ENCODE results near the gene TBX10.
A peak's percentile ranks its signal among the peaks of the same experiment; 100 is the strongest.
"Not testable (repeated sequence)": the region's sequence is repeated elsewhere in the genome, so short reads cannot be mapped to it uniquely, and the experiment has no call there.

TBX10 gene

DNA sequence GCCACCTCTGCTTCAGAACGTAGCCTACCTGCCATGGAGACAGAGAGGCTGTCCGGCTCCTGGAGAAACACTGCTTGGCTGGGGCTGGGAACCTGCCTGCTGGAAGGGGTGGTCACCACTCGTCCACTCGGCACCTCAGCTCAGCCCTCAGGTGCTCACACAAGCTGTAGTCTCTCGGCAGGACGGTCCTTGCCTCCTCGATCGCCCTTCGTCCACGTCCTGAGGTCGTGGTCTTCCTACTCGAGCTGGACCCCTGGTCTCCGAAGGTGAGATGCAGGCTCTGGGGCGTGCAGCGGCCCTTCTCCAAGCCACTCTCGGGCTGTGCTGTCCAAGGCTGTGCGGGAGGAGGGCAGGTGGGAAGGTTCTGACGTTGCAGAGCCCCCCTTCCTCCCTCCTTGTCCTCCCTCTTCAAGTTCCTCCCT, at the start of gene TBX10:
Gene TBX10 (minus strand): TSS at position 326 of the 422 bp plus-strand sequence. CDS start 291 bp downstream, at position 35.
- Histone ChIP-seq H3K36me3 (ENCODE audit: insufficient read depth, insufficient read length, low read length) (no peaks in the 10 kb centered on the region), H3K9ac (ENCODE audit: insufficient read length, low read depth) (peak within 1 kb of the TSS; percentile 37), H3K4me1 (ENCODE audit: insufficient read depth, insufficient read length) (peaks cover 10% of the 10 kb centered on the region), H3K4me3 (ENCODE audit: insufficient read length, low read depth) (no peak within 1 kb of the TSS), H3K27me3 (ENCODE audit: insufficient read depth, insufficient read length) (peaks cover 43% of the 10 kb centered on the region), H3K9me3 (ENCODE audit: insufficient read depth, low read length) (peaks cover 15% of the 10 kb centered on the region; the same call in 1 of the 2 replicates)
- TF ChIP-seq ZNF274 (IDR thresholded peaks at IDR 0.05; ENCODE audit: low read depth, low read length): no peak
- TF ChIP-seq YY1 (IDR thresholded peaks at IDR 0.05; ENCODE audit: insufficient read depth, insufficient read length): no peak
- TF ChIP-seq SUZ12 (IDR thresholded peaks at IDR 0.05; ENCODE audit: extremely low read depth, insufficient read depth, insufficient read length): no peak
- DNase-seq (ENCODE audit: low read depth, low spot score): no peak

DNA sequence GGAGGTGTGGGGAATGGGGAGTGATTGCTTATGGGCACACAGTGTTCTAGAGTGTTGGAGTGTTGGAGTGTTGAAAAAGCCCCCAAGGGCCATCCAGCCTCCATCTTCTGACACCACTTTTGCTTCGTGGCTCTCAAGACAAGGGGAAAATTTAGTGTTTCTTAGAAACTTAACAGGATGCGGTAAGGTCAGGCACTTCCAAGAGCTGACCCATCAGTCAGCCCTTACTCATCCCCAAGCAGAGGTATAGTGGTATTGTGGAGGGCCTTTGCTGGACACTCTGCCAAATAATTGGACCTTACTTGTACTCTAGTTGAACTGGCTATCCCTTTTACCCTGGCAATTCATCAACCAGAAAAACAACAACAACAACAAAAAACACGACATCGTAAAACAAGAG, 49.6 kb upstream of the TBX10 start:
- TF ChIP-seq YY1 (IDR thresholded peaks at IDR 0.05; ENCODE audit: insufficient read depth, insufficient read length) (no peak), SUZ12 (IDR thresholded peaks at IDR 0.05; ENCODE audit: extremely low read depth, insufficient read depth, insufficient read length) (no peak), ZNF274 (IDR thresholded peaks at IDR 0.05; ENCODE audit: low read depth, low read length) (no peak)
- H3K9me3 ChIP-seq (ENCODE audit: insufficient read depth, low read length): no peaks in the 10 kb centered on the region
- H3K9ac ChIP-seq (ENCODE audit: insufficient read length, low read depth): no peak overlapping the region
- no peak overlapping the region for H3K4me3 ChIP-seq (ENCODE audit: insufficient read length, low read depth)
- no peaks in the 10 kb centered on the region for H3K27me3 ChIP-seq (ENCODE audit: insufficient read depth, insufficient read length)
- H3K36me3 ChIP-seq (ENCODE audit: insufficient read depth, insufficient read length, low read length): no peaks in the 10 kb centered on the region
- no peaks in the 10 kb centered on the region for H3K4me1 ChIP-seq (ENCODE audit: insufficient read depth, insufficient read length)
- DNase-seq (ENCODE audit: low read depth, low spot score): no peak

DNA sequence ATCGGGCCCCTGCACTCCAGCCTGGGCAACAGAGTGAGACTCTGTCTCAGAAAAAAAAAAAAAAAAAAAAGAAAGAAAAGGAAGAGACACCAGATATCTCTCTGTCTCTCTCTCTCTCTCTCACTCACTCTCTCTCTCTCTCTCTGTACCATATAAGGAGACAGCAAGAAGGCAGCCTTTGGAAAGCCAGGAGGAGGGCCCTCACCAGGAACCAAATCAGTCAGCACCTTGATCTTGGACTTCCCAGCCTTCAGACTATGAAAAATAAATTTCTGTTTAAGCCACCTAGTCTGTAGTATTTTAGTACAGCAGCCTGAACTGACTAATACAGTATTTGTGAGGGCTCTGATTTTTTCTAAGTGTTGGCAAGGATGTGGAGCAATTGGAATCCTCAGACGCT, 48.4 kb upstream of the TBX10 start:
- H3K4me3 ChIP-seq (ENCODE audit: insufficient read length, low read depth): no peak overlapping the region
- no peaks in the 10 kb centered on the region for H3K27me3 ChIP-seq (ENCODE audit: insufficient read depth, insufficient read length)
- H3K9me3 ChIP-seq (ENCODE audit: insufficient read depth, low read length): no peaks in the 10 kb centered on the region
- H3K4me1 ChIP-seq (ENCODE audit: insufficient read depth, insufficient read length): no peaks in the 10 kb centered on the region
- TF ChIP-seq YY1 (IDR thresholded peaks at IDR 0.05; ENCODE audit: insufficient read depth, insufficient read length) (no peak), SUZ12 (IDR thresholded peaks at IDR 0.05; ENCODE audit: extremely low read depth, insufficient read depth, insufficient read length) (no peak), ZNF274 (IDR thresholded peaks at IDR 0.05; ENCODE audit: low read depth, low read length) (no peak)
- no peak for DNase-seq (ENCODE audit: low read depth, low spot score)
- H3K9ac ChIP-seq (ENCODE audit: insufficient read length, low read depth): no peak overlapping the region
- no peaks in the 10 kb centered on the region for H3K36me3 ChIP-seq (ENCODE audit: insufficient read depth, insufficient read length, low read length)

DNA sequence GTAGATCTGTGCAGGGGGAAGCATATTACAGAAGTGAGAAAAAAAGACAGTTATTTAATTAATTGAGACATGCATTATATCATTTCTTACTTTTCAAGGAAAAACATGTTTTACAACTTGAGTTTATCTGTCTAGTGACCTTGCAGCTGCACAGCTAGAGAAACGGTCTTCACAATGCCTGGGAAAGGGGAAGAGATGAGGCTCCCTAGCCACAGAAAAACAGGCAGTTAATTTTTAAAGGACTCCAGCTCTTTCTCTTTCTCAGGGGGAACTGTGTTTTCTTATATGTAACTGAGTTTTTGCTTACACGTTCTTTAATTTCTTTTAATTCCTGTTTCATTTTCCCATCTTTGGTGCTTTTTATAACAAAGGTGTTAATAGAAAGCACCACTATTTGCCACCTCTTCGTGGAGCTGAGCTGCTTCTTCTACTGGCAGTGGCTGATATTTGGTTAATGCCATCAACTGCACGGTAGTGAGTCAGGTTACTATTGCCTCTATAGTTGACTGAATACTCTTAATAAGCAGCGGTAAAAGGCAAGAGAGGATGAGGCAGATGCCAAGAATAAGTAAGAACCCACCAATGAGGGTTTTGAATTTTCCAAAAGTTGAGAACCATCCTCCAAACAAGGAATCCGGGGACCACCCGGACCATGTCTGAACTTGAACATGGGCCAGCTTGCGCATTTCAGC, 46.2 kb upstream of the TBX10 start:
- H3K4me3 ChIP-seq (ENCODE audit: insufficient read length, low read depth); H3K9ac ChIP-seq (ENCODE audit: insufficient read length, low read depth); H3K36me3 ChIP-seq (ENCODE audit: insufficient read depth, insufficient read length, low read length); H3K9me3 ChIP-seq (ENCODE audit: insufficient read depth, low read length); H3K27me3 ChIP-seq (ENCODE audit: insufficient read depth, insufficient read length); DNase-seq (ENCODE audit: low read depth, low spot score); H3K4me1 ChIP-seq (ENCODE audit: insufficient read depth, insufficient read length): not testable (repeated sequence)

DNA sequence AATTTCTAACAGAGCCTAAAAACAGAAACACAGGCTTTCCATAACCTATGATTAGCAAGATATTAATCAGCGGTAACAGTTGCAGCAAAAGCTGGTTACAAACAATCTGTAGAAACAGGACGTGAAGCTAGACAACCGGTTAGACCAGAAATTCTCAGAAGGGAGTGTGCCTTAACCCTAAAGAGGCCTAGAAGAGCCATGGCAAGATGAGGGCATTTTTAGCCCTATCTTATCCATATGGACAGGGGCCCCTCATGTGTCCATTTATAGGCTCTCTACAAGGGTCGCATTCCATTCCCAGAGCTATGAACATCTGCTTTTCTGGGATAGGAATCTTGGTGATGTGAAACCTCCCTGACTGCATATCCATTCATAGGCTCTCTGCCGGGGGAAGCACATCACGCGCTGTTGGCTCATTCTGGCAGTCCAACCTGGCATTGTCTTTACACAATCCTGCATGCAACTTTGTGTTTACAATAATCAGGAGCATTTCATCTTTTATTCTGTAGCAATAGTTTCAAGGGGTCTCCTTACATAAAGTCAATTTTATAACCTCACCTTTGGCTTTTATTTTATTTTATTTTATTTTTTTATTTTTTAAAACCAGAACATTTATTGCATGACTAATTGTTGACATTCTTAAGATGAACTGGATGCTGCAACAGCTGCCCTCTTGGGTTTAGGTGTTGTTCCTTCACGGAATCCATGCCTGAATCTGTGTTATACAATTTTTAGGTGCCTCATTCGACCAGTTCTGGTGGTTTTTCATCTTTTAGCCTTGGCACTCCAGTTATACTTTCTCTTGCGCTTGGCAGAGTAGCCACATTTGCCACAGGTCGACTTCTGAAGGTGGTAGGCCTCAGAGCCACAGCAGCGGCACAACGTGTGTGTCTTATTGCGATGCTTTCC, 42.8 kb upstream of the TBX10 start:
- not testable (repeated sequence) for DNase-seq (ENCODE audit: low read depth, low spot score); H3K9ac ChIP-seq (ENCODE audit: insufficient read length, low read depth); H3K36me3 ChIP-seq (ENCODE audit: insufficient read depth, insufficient read length, low read length); H3K9me3 ChIP-seq (ENCODE audit: insufficient read depth, low read length); H3K4me3 ChIP-seq (ENCODE audit: insufficient read length, low read depth); H3K4me1 ChIP-seq (ENCODE audit: insufficient read depth, insufficient read length); H3K27me3 ChIP-seq (ENCODE audit: insufficient read depth, insufficient read length)

DNA sequence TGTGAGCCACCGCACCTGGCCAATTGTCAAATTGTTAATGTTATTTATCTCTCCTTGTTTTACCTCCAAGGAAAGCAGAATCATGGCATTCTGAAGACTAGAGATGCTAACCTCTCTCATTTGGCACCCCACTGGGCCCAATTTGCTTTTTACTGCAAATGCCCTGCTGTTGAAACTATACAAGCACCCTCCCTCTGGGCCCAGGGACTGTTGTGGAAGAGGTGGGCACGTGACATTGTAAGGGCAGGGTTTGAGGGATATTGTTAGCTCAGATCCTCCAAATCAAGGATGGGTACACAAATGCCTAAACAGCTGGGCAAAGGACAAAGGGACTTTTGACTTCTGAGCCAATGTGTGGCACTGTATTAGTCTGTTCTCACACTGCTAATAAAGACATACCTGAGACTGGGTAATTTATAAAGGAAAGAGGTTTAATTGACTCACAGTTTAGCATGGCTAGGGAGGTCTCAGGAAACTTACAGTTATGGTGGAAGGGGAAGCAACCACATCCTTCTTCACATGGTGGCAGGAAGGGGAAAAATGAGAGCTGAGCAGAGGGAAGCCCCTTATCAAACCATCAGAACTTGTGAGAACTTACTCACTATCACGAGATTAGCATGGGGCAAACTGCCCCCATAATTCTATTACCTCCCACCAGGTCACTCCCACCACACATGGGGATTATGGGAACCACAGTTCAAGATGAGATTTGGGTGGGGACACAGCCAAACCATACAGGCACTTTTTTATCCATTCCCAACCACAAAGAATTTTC, 41.3 kb upstream of the TBX10 start:
- Histone ChIP-seq H3K27me3 (ENCODE audit: insufficient read depth, insufficient read length) (no peaks in the 10 kb centered on the region), H3K36me3 (ENCODE audit: insufficient read depth, insufficient read length, low read length) (no peaks in the 10 kb centered on the region), H3K4me1 (ENCODE audit: insufficient read depth, insufficient read length) (no peaks in the 10 kb centered on the region), H3K4me3 (ENCODE audit: insufficient read length, low read depth) (no peak overlapping the region), H3K9me3 (ENCODE audit: insufficient read depth, low read length) (no peaks in the 10 kb centered on the region), H3K9ac (ENCODE audit: insufficient read length, low read depth) (no peak overlapping the region)
- no peak for DNase-seq (ENCODE audit: low read depth, low spot score)
- TF ChIP-seq ZNF274 (IDR thresholded peaks at IDR 0.05; ENCODE audit: low read depth, low read length) (no peak), SUZ12 (IDR thresholded peaks at IDR 0.05; ENCODE audit: extremely low read depth, insufficient read depth, insufficient read length) (no peak), YY1 (IDR thresholded peaks at IDR 0.05; ENCODE audit: insufficient read depth, insufficient read length) (no peak)

Measured in NT2/D1 (cell line).